Measurements from ENCODE around the gene KCNJ5. TPM values are rescaled to one million over a fixed set of nuclear protein-coding genes. Genes with fewer than 3 reads are reported as not detected.

KCNJ5 gene
- total RNA-seq, 1 donor from 2014 or later, result 8.5 TPM

GRCh38 chr11:128943428-128943976, 52.3 kb downstream of the KCNJ5 start:
- DNase-seq, result no peak
- Histone ChIP-seq H3K9me3 (no peaks in the 10 kb centered on the region), H3K27me3 (no peaks in the 10 kb centered on the region), H3K36me3 (no peaks in the 10 kb centered on the region), H3K4me1 (no peaks in the 10 kb centered on the region), H3K27ac (no peak overlapping the region), H3K4me3 (no peak overlapping the region)
- TF ChIP-seq CTCF (IDR thresholded peaks at IDR 0.05), result no peak
- intact Hi-C loops (cut with DNase I), result no loop called here
- no peak for ATAC-seq

GRCh38 chr11:128946648-128947047, 55.5 kb downstream of the KCNJ5 start:
- intact Hi-C loops (cut with DNase I), result no loop called here
- Histone ChIP-seq H3K27me3 (no peaks in the 10 kb centered on the region), H3K4me1 (no peaks in the 10 kb centered on the region), H3K9me3 (no peaks in the 10 kb centered on the region), H3K4me3 (no peak overlapping the region), H3K36me3 (no peaks in the 10 kb centered on the region), H3K27ac (no peak overlapping the region)
- TF ChIP-seq CTCF (IDR thresholded peaks at IDR 0.05), result no peak
- DNase-seq, result no peak
- ATAC-seq, result no peak

- Histone ChIP-seq H3K27ac (no peak overlapping the region), H3K9me3 (no peaks in the 10 kb centered on the region)
- intact Hi-C loops (cut with DNase I), result no loop called here
These were observed 56.6 kb downstream of the KCNJ5 start for GRCh38 chr11:128947773-128948172.

GRCh38 chr11:128948583-128948982, 57.4 kb downstream of the KCNJ5 start:
- Histone ChIP-seq H3K27me3 (no peaks in the 10 kb centered on the region), H3K36me3 (no peaks in the 10 kb centered on the region), H3K27ac (no peak overlapping the region), H3K4me1 (no peaks in the 10 kb centered on the region), H3K9me3 (no peaks in the 10 kb centered on the region), H3K4me3 (no peak overlapping the region)
- DNase-seq (no peak), ATAC-seq (peak; percentile 62)
- intact Hi-C loops (cut with DNase I), result no loop called here
- peak; percentile 23 for TF ChIP-seq CTCF (IDR thresholded peaks at IDR 0.05)

More at GRCh38 chr11:128947773-128948172, 56.6 kb downstream of the KCNJ5 start:
- Histone ChIP-seq H3K4me1 (no peaks in the 10 kb centered on the region), H3K36me3 (no peaks in the 10 kb centered on the region), H3K27me3 (no peaks in the 10 kb centered on the region), H3K4me3 (no peak overlapping the region)
- DNase-seq (no peak), ATAC-seq (no peak)
- no peak for TF ChIP-seq CTCF (IDR thresholded peaks at IDR 0.05)

- Histone ChIP-seq H3K36me3 (no peaks in the 10 kb centered on the region), H3K9me3 (no peaks in the 10 kb centered on the region), H3K27me3 (no peaks in the 10 kb centered on the region), H3K4me1 (no peaks in the 10 kb centered on the region), H3K27ac (no peak overlapping the region), H3K4me3 (no peak overlapping the region)
- TF ChIP-seq CTCF (IDR thresholded peaks at IDR 0.05), result no peak
- intact Hi-C loops (cut with DNase I), result loop anchor here (10.0 kb wide), 1 partner anchor 795 kb away; no protein-coding TSS in a partner anchor
- DNase-seq (no peak), ATAC-seq (no peak)
These were observed 58.8 kb downstream of the KCNJ5 start for GRCh38 chr11:128949791-128950454.
